A549 (cell line): ENCODE measurements around the gene TBC1D22A. TPM values are rescaled to one million over a fixed set of nuclear protein-coding genes. Genes with fewer than 3 reads are reported as not detected.

Source experiments
- ATAC-seq, 2 experiments: fragments of 200-7000 bp in 1 of 2; fragments of >200 bp in 1 of 2; cut with Nextera tagmentation in 1 of 2; cut with Tn5 transposase in 1 of 2; 3 replicates each; pipeline versions ENCODE4 v1.8.0 to v1.9.1; 2018 to 2020; ENCODE audit warnings: mild to moderate bottlenecking in 1 of 2, moderate library complexity in 1 of 2
- CTCF ChIA-PET: fragments of 300-600 bp; sonication (Branson Sonifier 250); formaldehyde crosslinking; extraction: SDS; loops from one replicate; lab custom pipeline; 2021; ENCODE audit warnings: antibody characterized with exemption, inconsistent platforms; lab: Yijun Ruan, JAX
- POLR2A ChIA-PET: fragments of 350-600 bp; formaldehyde crosslinking; extraction: SDS; loops from one replicate; lab custom pipeline; 2021; ENCODE audit warnings: antibody characterized with exemption, inconsistent platforms; lab: Yijun Ruan, JAX
- DNase-seq, 2 experiments: peaks; one replicate each; pipeline versions ENCODE4 v3.0.0 to v3.0.0-alpha.2; 2011 to 2016; ENCODE audit warnings: low read depth in 1 of 2, low spot score in 1 of 2
- FAIRE-seq: peaks from 2 replicates; lab custom pipeline; 2011; peaks lifted over from hg19 to GRCh38; lab: Jason Lieb, UNC
- H3K27ac ChIP-seq, 2 experiments: fragments of >200 bp; sonication (Bioruptor Twin); formaldehyde crosslinking; 3 replicates each; pipeline ENCODE4 v1.5.1; 2016 to 2017
- H3K4me1 ChIP-seq: fragments of >200 bp; sonication (Bioruptor Twin); formaldehyde crosslinking; 3 replicates; pipeline ENCODE4 v1.6.1; 2016
- H3K4me2 ChIP-seq: fragments of >200 bp; sonication (Bioruptor Twin); formaldehyde crosslinking; 3 replicates; pipeline ENCODE4 v1.6.1; 2016
- H3K4me3 ChIP-seq: fragments of >200 bp; sonication (Bioruptor Twin); formaldehyde crosslinking; 3 replicates; pipeline ENCODE4 v1.5.1; 2016
- H3K9me3 ChIP-seq: fragments of >200 bp; sonication (Bioruptor Twin); formaldehyde crosslinking; 3 replicates; pipeline ENCODE4 v1.6.1; 2016
- CBX2 ChIP-seq: fragments of 200-600 bp; sonication (generic); IDR thresholded peaks from 2 replicates; pipeline ENCODE4 v1.6.1; 2016; ENCODE audit warnings: low read depth, mild to moderate bottlenecking, borderline replicate concordance
- CBX8 ChIP-seq: fragments of 200-600 bp; sonication (generic); IDR thresholded peaks from 2 replicates; pipeline ENCODE4 v1.6.1; 2016
- CEBPB ChIP-seq, 2 experiments: fragments of >200 bp in 1 of 2; sonication (Bioruptor Twin) in 1 of 2; formaldehyde crosslinking in 1 of 2; IDR thresholded peaks; 2 replicates each; pipeline ENCODE4 v1.6.1; 2012 to 2016
- CHD2 ChIP-seq: fragments of 150-350 bp; IDR thresholded peaks from 2 replicates; pipeline ENCODE4 v1.6.1; 2014; ENCODE audit warnings: low read length; ENCODE audit not compliant: partially characterized antibody
- CHD4 ChIP-seq: fragments of 200-600 bp; sonication (generic); IDR thresholded peaks from 2 replicates; pipeline ENCODE4 v1.6.1; 2016; ENCODE audit warnings: antibody characterized with exemption, mild to moderate bottlenecking, borderline replicate concordance
- CTCF ChIP-seq: fragments of >200 bp; sonication (Bioruptor Twin); formaldehyde crosslinking; IDR thresholded peaks from 3 replicates; pipeline ENCODE4 v1.5.1; 2016
- EHF ChIP-seq: fragments of 250-450 bp; sonication (Bioruptor Pico); IDR thresholded peaks from 2 replicates; pipeline ENCODE4 v1.5.0; 2020; ENCODE audit warnings: mild to moderate bottlenecking
- FOSB ChIP-seq: fragments of 250-450 bp; sonication (Bioruptor Pico); IDR thresholded peaks from 2 replicates; pipeline ENCODE4 v1.5.0; 2020; ENCODE audit warnings: mild to moderate bottlenecking, moderate library complexity
- HEYL ChIP-seq: fragments of 250-450 bp; sonication (Bioruptor Pico); IDR thresholded peaks from 2 replicates; pipeline ENCODE4 v1.8.0; 2021; ENCODE audit warnings: mild to moderate bottlenecking, moderate library complexity
- HOXA7 ChIP-seq: fragments of 250-450 bp; sonication (Bioruptor Pico); IDR thresholded peaks from 2 replicates; pipeline ENCODE4 v1.5.0; 2020; ENCODE audit warnings: mild to moderate bottlenecking, moderate library complexity
- HOXB13 ChIP-seq: fragments of 250-450 bp; sonication (Bioruptor Pico); IDR thresholded peaks from 2 replicates; pipeline ENCODE4 v1.5.0; 2020; ENCODE audit warnings: low read depth, mild to moderate bottlenecking, moderate library complexity
- HOXB5 ChIP-seq: fragments of 250-450 bp; sonication (Bioruptor Pico); IDR thresholded peaks from 2 replicates; pipeline ENCODE4 v1.5.0; 2020; ENCODE audit warnings: mild to moderate bottlenecking, moderate library complexity
- JUNB ChIP-seq: fragments of >200 bp; sonication (Bioruptor Twin); formaldehyde crosslinking; IDR thresholded peaks from 2 replicates; pipeline ENCODE4 v1.6.1; 2016
- KDM1A ChIP-seq: fragments of 200-600 bp; sonication (generic); IDR thresholded peaks from 2 replicates; pipeline ENCODE4 v1.6.1; 2016; ENCODE audit warnings: low read depth, mild to moderate bottlenecking
- MAFK ChIP-seq: fragments of 450-650 bp; IDR thresholded peaks from 2 replicates; pipeline ENCODE4 v1.6.1; 2014; ENCODE audit not compliant: partially characterized antibody
- MAZ ChIP-seq: fragments of 150-350 bp; IDR thresholded peaks from 2 replicates; pipeline ENCODE4 v1.6.1; 2014; ENCODE audit warnings: antibody characterized with exemption, low read depth, low read length, borderline replicate concordance
- NFE2L2 ChIP-seq: fragments of 150-350 bp; conservative IDR thresholded peaks from 2 replicates; pipeline ENCODE4 v1.6.1; 2014; ENCODE audit warnings: low read length
- NR3C1 ChIP-seq: fragments of >200 bp; sonication (Bioruptor Twin); formaldehyde crosslinking; IDR thresholded peaks from 3 replicates; pipeline ENCODE4 v1.6.1; 2017
- PHF8 ChIP-seq: fragments of 200-600 bp; sonication (generic); IDR thresholded peaks from 2 replicates; pipeline ENCODE4 v1.6.1; 2016; ENCODE audit warnings: low read depth, mild to moderate bottlenecking, antibody characterized with exemption, moderate library complexity, borderline replicate concordance
- POLR2AphosphoS2 ChIP-seq: conservative IDR thresholded peaks from 2 replicates; pipeline ENCODE4 v1.6.1; 2012; ENCODE audit warnings: low read length, improper control_type of control experiment, inconsistent platforms
- RAD21 ChIP-seq, 2 experiments: fragments of >200 bp in 1 of 2; sonication (Bioruptor Twin) in 1 of 2; formaldehyde crosslinking in 1 of 2; IDR thresholded peaks in 1 of 2; conservative IDR thresholded peaks in 1 of 2; 2 replicates in 1 of 2; 3 replicates in 1 of 2; pipeline ENCODE4 v1.6.1; 2012 to 2018; ENCODE audit warnings: inconsistent platforms in 1 of 2
- RARB ChIP-seq: fragments of 250-450 bp; sonication (Bioruptor Pico); IDR thresholded peaks from 2 replicates; pipeline ENCODE4 v1.8.0; 2021; ENCODE audit warnings: mild to moderate bottlenecking, moderate library complexity
- RFX5 ChIP-seq: fragments of 450-650 bp; IDR thresholded peaks from 2 replicates; pipeline ENCODE4 v1.7.1; 2014; ENCODE audit warnings: antibody characterized with exemption, mild to moderate bottlenecking, moderate library complexity
- RNF2 ChIP-seq: fragments of 200-600 bp; sonication (generic); IDR thresholded peaks from 2 replicates; pipeline ENCODE4 v1.6.1; 2016; ENCODE audit warnings: low read depth, mild to moderate bottlenecking, antibody characterized with exemption, moderate library complexity, borderline replicate concordance
- TP53 ChIP-seq: fragments of 250-450 bp; sonication (Bioruptor Pico); IDR thresholded peaks from 2 replicates; pipeline ENCODE4 v1.5.0; 2021; ENCODE audit warnings: mild to moderate bottlenecking, moderate library complexity
- ZC3H11A ChIP-seq: fragments of 450-650 bp; IDR thresholded peaks from 2 replicates; pipeline ENCODE4 v1.6.1; 2014; ENCODE audit warnings: antibody characterized with exemption, mild to moderate bottlenecking
- WGBS: methylation state at CpG from one replicate; pipeline ENCODE4 v1.1.6; 2017; ENCODE audit errors: missing lambda C conversion rate; 5-methylcytosine and 5-hydroxymethylcytosine counted together
- polyA plus RNA-seq, 4 experiments: library from polyadenylated mRNA; depleted of rRNA in 3 of 4; stranded (reverse); fragments of >200 nt; fragmentation: RNase III in 1 of 4; extraction: RNeasy Plus Mini Kit Qiagen cat#74134 plus additional on column Dnase treatment in 1 of 4; gene quantifications; 2 replicates in 3 of 4; 3 replicates in 1 of 4; pipeline ENCODE4 v1.2.3, GENCODE V29; 2011 to 2017
- TF ChIP-seq, protein P1 (sequence below): fragments of 200-600 bp; sonication (generic); IDR thresholded peaks from 2 replicates; pipeline ENCODE4 v1.6.1; 2016; ENCODE audit warnings: antibody characterized with exemption, mild to moderate bottlenecking, moderate library complexity

Gene TBC1D22A
- polyA plus RNA-seq, 2 of the 4 experiments (the other 2 are of a cell fraction), result 8.9 to 10.8 TPM

GRCh38 chr22:46869329-46869728, 106.9 kb downstream of the TBC1D22A start:
- Histone ChIP-seq H3K4me2 (no peak overlapping the region), H3K4me1 (no peaks in the 10 kb centered on the region), H3K27ac (no peak overlapping the region), H3K4me3 (no peak overlapping the region), H3K9me3 (no peaks in the 10 kb centered on the region)
- no peak for ATAC-seq
- TF ChIP-seq CHD2, result no peak
- TF ChIP-seq MAZ, result no peak
- TF ChIP-seq POLR2AphosphoS2, result no peak
- no peak for TF ChIP-seq CTCF
- no peak for TF ChIP-seq HOXA7 (CRISPR knock-in tag)
- TF ChIP-seq NR3C1, result no peak
- no peak for TF ChIP-seq HOXB5 (CRISPR knock-in tag)
- no peak for TF ChIP-seq RNF2
- TF ChIP-seq CBX8, result no peak
- TF ChIP-seq HEYL (CRISPR knock-in tag), result no peak
- TF ChIP-seq NFE2L2, result no peak
- TF ChIP-seq, protein P1, sequence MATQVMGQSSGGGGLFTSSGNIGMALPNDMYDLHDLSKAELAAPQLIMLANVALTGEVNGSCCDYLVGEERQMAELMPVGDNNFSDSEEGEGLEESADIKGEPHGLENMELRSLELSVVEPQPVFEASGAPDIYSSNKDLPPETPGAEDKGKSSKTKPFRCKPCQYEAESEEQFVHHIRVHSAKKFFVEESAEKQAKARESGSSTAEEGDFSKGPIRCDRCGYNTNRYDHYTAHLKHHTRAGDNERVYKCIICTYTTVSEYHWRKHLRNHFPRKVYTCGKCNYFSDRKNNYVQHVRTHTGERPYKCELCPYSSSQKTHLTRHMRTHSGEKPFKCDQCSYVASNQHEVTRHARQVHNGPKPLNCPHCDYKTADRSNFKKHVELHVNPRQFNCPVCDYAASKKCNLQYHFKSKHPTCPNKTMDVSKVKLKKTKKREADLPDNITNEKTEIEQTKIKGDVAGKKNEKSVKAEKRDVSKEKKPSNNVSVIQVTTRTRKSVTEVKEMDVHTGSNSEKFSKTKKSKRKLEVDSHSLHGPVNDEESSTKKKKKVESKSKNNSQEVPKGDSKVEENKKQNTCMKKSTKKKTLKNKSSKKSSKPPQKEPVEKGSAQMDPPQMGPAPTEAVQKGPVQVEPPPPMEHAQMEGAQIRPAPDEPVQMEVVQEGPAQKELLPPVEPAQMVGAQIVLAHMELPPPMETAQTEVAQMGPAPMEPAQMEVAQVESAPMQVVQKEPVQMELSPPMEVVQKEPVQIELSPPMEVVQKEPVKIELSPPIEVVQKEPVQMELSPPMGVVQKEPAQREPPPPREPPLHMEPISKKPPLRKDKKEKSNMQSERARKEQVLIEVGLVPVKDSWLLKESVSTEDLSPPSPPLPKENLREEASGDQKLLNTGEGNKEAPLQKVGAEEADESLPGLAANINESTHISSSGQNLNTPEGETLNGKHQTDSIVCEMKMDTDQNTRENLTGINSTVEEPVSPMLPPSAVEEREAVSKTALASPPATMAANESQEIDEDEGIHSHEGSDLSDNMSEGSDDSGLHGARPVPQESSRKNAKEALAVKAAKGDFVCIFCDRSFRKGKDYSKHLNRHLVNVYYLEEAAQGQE, result no peak
- no peak for TF ChIP-seq RAD21 (conservative IDR thresholded peaks at IDR 0.05 in 1 of 2, IDR thresholded peaks at IDR 0.05 in 1 of 2)
- FAIRE-seq, result no peak
- no peak for DNase-seq
- CTCF ChIA-PET, result no interaction called here
- 87% methylated on average over 3 of the region's 5 CpGs for WGBS
- POLR2A ChIA-PET, result no interaction called here

GRCh38 chr22:46869831-46870441, 107.5 kb downstream of the TBC1D22A start:
- no peak for FAIRE-seq
- no peak for ATAC-seq
- no peaks in the 10 kb centered on the region for H3K4me1 ChIP-seq
- ChIA-PET CTCF (no interaction called here), POLR2A (no interaction called here)
- WGBS, result 100% methylated on average over 1 of the region's 1 CpG
- no peak overlapping the region for H3K4me2 ChIP-seq
- no peaks in the 10 kb centered on the region for H3K9me3 ChIP-seq
- no peak overlapping the region for H3K27ac ChIP-seq
- DNase-seq, result no peak
- H3K4me3 ChIP-seq, result no peak overlapping the region
- TF ChIP-seq FOSB (no peak), MAFK (peak; percentile 59)

DNA sequence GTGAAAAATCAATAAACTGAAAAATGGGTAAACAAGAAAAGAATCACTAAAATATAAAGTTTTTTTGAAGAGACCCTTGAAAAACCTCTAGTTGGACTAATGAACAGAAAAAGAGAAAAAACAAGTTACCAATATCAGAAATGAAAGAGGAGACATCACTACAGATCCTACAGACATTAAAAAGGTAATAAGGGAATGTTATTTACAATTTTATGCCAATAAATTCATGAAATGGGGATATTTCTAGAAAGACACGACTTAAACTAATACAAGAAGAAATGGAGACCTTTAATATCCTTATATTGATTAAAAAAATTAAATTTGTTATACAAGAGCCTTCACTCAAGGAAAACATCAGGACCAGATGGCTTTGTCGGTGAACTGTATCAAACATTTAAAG, 109.4 kb downstream of the TBC1D22A start:
- ChIA-PET CTCF (no interaction called here), POLR2A (no interaction called here)
- H3K4me3 ChIP-seq, result no peak overlapping the region
- FAIRE-seq, result no peak
- H3K4me2 ChIP-seq, result no peak overlapping the region
- no peaks in the 10 kb centered on the region for H3K9me3 ChIP-seq
- no peaks in the 10 kb centered on the region for H3K4me1 ChIP-seq
- no peak for ATAC-seq
- WGBS, result 90% methylated on average over 2 of the region's 2 CpGs
- H3K27ac ChIP-seq, result no peak overlapping the region
- no peak for DNase-seq
- TF ChIP-seq EHF (CRISPR knock-in tag), result no peak
- TF ChIP-seq CEBPB (IDR thresholded peaks at IDR 0.05), result no peak
- no peak for TF ChIP-seq ZC3H11A
- TF ChIP-seq RFX5, result no peak
- no peak for TF ChIP-seq CTCF
- no peak for TF ChIP-seq KDM1A
- TF ChIP-seq CBX2, result no peak
- no peak for TF ChIP-seq TP53 (CRISPR knock-in tag)
- TF ChIP-seq NR3C1, result no peak
- TF ChIP-seq MAZ, result no peak
- no peak for TF ChIP-seq MAFK
- TF ChIP-seq HOXB13 (CRISPR knock-in tag), result no peak
- TF ChIP-seq PHF8, result no peak
- no peak for TF ChIP-seq CHD4
- no peak for TF ChIP-seq POLR2AphosphoS2
- no peak for TF ChIP-seq JUNB
- no peak for TF ChIP-seq RARB (CRISPR knock-in tag)
